ENCODE results near the gene DGCR6.
A peak's percentile ranks its signal among the peaks of the same experiment; 100 is the strongest.
"Not testable (repeated sequence)": the region's sequence is repeated elsewhere in the genome, so short reads cannot be mapped to it uniquely, and the experiment has no call there.

Gene DGCR6

DNA sequence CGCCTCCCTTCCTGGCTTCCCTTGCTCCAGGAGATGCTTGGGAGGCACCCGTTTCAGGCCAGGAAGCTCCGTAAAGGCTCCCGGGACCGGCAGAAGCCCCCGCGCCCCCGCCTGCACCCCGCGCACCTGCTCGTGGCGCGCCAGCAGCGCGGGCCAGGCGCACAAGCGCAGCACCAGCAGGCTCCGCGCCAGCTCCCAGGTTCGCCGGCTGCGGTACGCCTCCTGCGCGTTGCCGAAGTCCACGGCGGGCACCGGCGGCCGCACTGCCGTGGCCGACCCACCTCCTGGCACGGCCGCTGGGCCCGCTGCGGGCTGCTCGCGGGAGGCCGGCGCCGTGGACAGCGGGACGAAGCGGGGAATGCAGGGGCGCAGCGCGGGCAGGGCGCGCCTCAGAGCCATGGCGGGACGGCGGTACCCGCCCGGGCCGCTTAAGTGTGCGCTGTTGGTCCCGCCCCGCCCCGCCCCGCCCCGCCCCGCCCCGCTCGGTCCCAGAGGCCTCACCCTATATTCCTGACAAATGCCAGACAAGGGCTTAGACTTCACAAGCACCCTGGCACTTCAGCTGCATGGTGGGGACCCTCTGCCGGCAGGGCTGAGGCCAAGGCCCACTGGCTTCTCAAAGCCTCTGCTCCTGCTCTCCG lies 29.9 kb downstream of the DGCR6 start, which contains the start of gene PRODH:
PRODH (minus strand) TSS at position 405 of the 641 bp plus-strand sequence; CDS start at position 399, 6 bp downstream.
- no peaks in the 10 kb centered on the region for H3K9me3 ChIP-seq (ENCODE audit: control insufficient read depth, insufficient read depth, low read length)
- H3K36me3 ChIP-seq (ENCODE audit: control insufficient read depth, insufficient read depth, low read length): no peaks in the 10 kb centered on the region
- no peaks in the 10 kb centered on the region for H3K27me3 ChIP-seq (ENCODE audit: control insufficient read depth, insufficient read depth, low read length)
- H3K4me3 ChIP-seq (ENCODE audit: low read depth, low read length): no peak within 1 kb of the TSS
- no peak within 1 kb of the TSS for H3K9ac ChIP-seq (ENCODE audit: low read depth, low read length)
- H3K4me1 ChIP-seq (ENCODE audit: control insufficient read depth, insufficient read depth, low read length): no peaks in the 10 kb centered on the region

DNA sequence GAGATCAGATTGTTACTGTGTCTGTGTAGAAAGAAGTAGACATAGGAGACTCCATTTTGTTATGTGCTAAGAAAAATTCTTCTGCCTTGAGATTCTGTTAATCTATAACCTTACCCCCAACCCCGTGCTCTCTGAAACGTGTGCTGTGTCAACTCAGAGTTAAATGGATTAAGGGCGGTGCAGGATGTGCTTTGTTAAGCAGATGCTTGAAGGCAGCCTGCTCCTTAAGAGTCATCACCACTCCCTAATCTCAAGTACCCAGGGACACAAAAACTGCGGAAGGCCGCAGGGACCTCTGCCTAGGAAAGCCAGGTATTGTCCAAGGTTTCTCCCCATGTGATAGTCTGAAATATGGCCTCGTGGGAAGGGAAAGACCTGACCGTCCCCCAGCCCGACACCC lies 32.6 kb downstream of the DGCR6 start:
- H3K9me3 ChIP-seq (ENCODE audit: control insufficient read depth, insufficient read depth, low read length); H3K27me3 ChIP-seq (ENCODE audit: control insufficient read depth, insufficient read depth, low read length); H3K4me3 ChIP-seq (ENCODE audit: low read depth, low read length); H3K36me3 ChIP-seq (ENCODE audit: control insufficient read depth, insufficient read depth, low read length); H3K9ac ChIP-seq (ENCODE audit: low read depth, low read length); H3K4me1 ChIP-seq (ENCODE audit: control insufficient read depth, insufficient read depth, low read length): not testable (repeated sequence)

DNA sequence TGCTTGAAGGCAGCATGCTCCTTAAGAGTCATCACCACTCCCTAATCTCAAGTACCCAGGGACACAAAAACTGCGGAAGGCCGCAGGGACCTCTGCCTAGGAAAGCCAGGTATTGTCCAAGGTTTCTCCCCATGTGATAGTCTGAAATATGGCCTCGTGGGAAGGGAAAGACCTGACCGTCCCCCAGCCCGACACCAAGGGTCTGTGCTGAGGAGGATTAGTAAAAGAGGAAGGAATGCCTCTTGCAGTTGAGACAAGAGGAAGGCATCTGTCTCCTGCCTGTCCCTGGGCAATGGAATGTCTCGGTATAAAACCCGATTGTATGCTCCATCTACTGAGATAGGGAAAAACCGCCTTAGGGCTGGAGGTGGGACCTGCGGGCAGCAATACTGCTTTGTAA lies 41.0 kb downstream of the DGCR6 start:
- not testable (repeated sequence) for H3K27me3 ChIP-seq (ENCODE audit: control insufficient read depth, insufficient read depth, low read length); H3K4me1 ChIP-seq (ENCODE audit: control insufficient read depth, insufficient read depth, low read length); H3K9me3 ChIP-seq (ENCODE audit: control insufficient read depth, insufficient read depth, low read length); H3K36me3 ChIP-seq (ENCODE audit: control insufficient read depth, insufficient read depth, low read length); H3K4me3 ChIP-seq (ENCODE audit: low read depth, low read length); H3K9ac ChIP-seq (ENCODE audit: low read depth, low read length)

DNA sequence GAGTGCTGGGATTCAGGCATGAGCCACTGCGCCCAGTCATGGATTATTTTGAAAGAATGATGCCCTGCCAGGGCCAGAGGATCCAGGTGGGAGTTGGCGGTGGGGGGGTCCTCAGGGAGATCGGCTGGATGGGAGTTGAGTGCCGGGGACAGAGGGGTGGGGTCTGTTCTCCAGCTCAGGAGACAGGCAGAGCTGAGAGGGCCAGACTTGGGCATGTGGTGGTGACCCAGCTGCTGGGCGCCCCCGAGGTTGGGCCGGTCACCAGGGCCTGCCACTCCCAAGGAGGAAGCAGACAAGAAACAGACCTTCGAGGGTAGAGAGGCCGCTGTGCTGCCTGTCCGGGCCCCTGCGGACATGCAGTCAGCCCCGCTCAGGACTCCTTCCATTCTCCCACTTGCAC lies 41.8 kb downstream of the DGCR6 start:
- Histone ChIP-seq H3K4me1 (ENCODE audit: control insufficient read depth, insufficient read depth, low read length) (no peaks in the 10 kb centered on the region), H3K36me3 (ENCODE audit: control insufficient read depth, insufficient read depth, low read length) (peaks cover 2% of the 10 kb centered on the region), H3K9me3 (ENCODE audit: control insufficient read depth, insufficient read depth, low read length) (no peaks in the 10 kb centered on the region), H3K9ac (ENCODE audit: low read depth, low read length) (peak overlapping the region; percentile 60), H3K27me3 (ENCODE audit: control insufficient read depth, insufficient read depth, low read length) (no peaks in the 10 kb centered on the region), H3K4me3 (ENCODE audit: low read depth, low read length) (no peak overlapping the region)

DNA sequence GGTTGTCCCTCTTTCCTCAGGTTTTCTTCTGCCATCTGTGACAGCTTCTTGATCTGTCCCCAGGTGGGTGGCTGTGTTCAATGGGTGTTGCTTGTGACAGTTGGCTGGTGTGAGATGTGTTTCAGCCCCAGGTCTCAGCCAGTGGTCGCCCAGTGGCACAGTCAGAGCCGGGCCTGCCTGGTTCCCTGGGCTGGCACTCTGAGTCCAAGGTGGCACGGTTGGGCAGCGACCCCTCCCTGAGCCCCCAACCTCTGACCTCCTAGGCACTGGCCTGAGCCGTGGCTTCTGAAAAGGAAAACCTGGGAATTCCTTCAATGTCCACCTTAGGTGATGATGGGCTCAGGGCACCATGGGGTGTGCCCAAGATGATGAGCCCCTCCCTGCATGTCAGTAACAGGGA lies 44.0 kb downstream of the DGCR6 start:
- Histone ChIP-seq H3K4me3 (ENCODE audit: low read depth, low read length) (no peak overlapping the region), H3K9me3 (ENCODE audit: control insufficient read depth, insufficient read depth, low read length) (no peaks in the 10 kb centered on the region), H3K4me1 (ENCODE audit: control insufficient read depth, insufficient read depth, low read length) (no peaks in the 10 kb centered on the region), H3K36me3 (ENCODE audit: control insufficient read depth, insufficient read depth, low read length) (peaks cover 2% of the 10 kb centered on the region), H3K9ac (ENCODE audit: low read depth, low read length) (no peak overlapping the region), H3K27me3 (ENCODE audit: control insufficient read depth, insufficient read depth, low read length) (no peaks in the 10 kb centered on the region)

DNA sequence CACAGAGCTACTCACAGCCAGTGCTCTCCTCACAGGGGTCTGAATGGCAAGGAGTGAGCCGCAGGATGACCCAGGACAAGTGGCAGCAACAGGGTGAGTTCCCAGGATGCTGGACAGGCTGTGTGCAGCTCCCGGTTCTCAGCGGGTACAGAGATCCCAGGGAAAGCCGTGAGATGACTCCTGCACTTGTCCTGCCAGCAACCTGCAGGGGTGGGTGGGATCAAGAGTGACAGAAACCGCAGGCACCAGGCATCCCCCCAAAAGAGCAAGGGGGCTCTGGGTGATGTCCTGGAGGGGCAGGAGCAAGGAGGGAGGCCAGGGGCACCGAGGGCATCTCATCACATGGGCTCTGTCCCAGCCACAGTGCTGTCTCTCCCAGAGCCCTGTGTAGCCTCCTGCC lies 45.9 kb downstream of the DGCR6 start:
- Histone ChIP-seq H3K9me3 (ENCODE audit: control insufficient read depth, insufficient read depth, low read length) (no peaks in the 10 kb centered on the region), H3K4me1 (ENCODE audit: control insufficient read depth, insufficient read depth, low read length) (no peaks in the 10 kb centered on the region), H3K36me3 (ENCODE audit: control insufficient read depth, insufficient read depth, low read length) (peaks cover 2% of the 10 kb centered on the region), H3K4me3 (ENCODE audit: low read depth, low read length) (no peak overlapping the region), H3K9ac (ENCODE audit: low read depth, low read length) (no peak overlapping the region), H3K27me3 (ENCODE audit: control insufficient read depth, insufficient read depth, low read length) (no peaks in the 10 kb centered on the region)

DNA sequence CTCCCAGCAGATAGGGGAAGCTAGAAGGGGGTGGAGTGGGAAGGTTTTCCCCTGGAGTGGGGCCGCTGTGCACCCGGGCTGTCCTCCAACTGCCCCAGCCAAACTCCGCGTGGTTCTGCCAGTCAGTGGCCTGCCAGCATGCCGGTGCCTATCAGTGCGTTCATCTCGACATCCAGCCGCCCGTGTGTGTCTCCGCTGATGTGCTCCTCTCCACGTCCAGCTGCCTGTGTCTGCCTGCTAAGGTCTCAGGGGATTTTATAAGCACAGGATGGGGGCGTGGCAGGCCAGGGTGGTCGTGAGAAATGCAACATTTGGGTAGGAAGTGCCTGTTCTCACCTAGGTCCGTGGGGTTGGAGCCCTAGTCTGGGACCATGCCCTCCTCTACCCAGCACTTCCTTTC lies 47.0 kb downstream of the DGCR6 start:
- not testable (repeated sequence) for H3K4me1 ChIP-seq (ENCODE audit: control insufficient read depth, insufficient read depth, low read length); H3K9ac ChIP-seq (ENCODE audit: low read depth, low read length); H3K27me3 ChIP-seq (ENCODE audit: control insufficient read depth, insufficient read depth, low read length); H3K4me3 ChIP-seq (ENCODE audit: low read depth, low read length); H3K9me3 ChIP-seq (ENCODE audit: control insufficient read depth, insufficient read depth, low read length); H3K36me3 ChIP-seq (ENCODE audit: control insufficient read depth, insufficient read depth, low read length)

DNA sequence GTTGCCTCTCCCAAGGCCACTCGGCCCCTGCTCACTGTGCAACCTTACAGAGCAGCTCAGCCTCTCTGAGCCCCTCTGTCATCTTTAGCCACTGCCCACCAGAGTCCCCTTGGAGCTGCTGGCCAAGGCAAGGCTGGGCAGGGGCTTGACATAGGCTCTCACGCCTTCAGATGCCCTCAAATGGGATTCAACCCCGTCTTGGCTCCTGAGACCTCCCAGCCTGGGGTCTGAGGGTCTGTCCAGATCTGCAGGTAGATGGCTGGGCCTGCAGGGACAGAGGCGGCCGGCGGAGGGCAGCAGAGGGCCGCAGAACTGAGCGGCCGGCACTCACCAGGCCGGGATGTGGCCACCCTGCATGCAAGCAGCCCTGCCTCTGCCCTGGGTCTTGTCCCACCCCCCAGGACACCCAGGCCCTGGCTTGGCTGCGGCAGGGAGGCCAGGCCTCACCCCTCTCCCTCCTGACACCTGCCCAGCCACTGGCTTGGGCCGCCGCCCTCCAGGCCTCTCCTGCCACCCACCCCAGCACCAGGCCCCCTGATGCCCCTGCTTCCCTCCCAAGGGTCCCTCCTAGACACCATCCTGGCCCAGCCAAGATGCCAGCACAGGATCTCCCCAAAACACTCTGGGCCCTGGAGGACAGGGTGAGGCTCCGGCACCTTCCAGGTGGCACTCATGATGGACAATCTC lies 48.3 kb downstream of the DGCR6 start:
- H3K4me1 ChIP-seq (ENCODE audit: control insufficient read depth, insufficient read depth, low read length); H3K4me3 ChIP-seq (ENCODE audit: low read depth, low read length); H3K27me3 ChIP-seq (ENCODE audit: control insufficient read depth, insufficient read depth, low read length); H3K36me3 ChIP-seq (ENCODE audit: control insufficient read depth, insufficient read depth, low read length); H3K9ac ChIP-seq (ENCODE audit: low read depth, low read length); H3K9me3 ChIP-seq (ENCODE audit: control insufficient read depth, insufficient read depth, low read length): not testable (repeated sequence)

DNA sequence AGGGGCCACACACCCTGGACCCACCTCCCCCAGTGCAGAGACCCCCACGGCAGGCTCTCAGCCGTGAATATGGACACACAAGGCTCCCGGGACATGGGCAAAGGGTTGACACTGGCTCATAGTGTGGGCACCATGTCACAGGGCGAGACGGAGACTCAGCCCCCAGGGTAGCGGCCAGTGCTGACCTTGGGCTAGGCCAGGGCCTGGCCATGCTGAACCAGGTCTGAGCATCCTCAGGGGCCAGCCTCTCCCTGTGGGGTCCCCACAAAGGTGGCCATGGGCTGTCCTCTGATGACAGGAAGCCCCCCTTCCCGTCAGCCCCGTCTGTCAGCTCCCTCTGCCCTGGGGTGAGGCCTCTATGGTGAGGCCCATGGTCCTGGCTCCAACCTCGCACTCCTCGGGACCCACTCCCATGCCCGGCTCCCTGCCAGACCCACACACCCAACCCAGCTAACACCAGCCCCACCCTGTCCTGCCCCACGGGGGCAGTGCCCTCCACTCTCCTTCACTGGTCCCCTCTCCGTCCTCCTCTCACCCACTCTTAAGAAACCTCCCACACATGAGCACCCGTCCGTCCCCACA lies 49.0 kb downstream of the DGCR6 start:
- no peak overlapping the region for H3K9ac ChIP-seq (ENCODE audit: low read depth, low read length)
- H3K36me3 ChIP-seq (ENCODE audit: control insufficient read depth, insufficient read depth, low read length): no peaks in the 10 kb centered on the region
- no peaks in the 10 kb centered on the region for H3K4me1 ChIP-seq (ENCODE audit: control insufficient read depth, insufficient read depth, low read length)
- no peaks in the 10 kb centered on the region for H3K27me3 ChIP-seq (ENCODE audit: control insufficient read depth, insufficient read depth, low read length)
- H3K4me3 ChIP-seq (ENCODE audit: low read depth, low read length): no peak overlapping the region
- no peaks in the 10 kb centered on the region for H3K9me3 ChIP-seq (ENCODE audit: control insufficient read depth, insufficient read depth, low read length)

DNA sequence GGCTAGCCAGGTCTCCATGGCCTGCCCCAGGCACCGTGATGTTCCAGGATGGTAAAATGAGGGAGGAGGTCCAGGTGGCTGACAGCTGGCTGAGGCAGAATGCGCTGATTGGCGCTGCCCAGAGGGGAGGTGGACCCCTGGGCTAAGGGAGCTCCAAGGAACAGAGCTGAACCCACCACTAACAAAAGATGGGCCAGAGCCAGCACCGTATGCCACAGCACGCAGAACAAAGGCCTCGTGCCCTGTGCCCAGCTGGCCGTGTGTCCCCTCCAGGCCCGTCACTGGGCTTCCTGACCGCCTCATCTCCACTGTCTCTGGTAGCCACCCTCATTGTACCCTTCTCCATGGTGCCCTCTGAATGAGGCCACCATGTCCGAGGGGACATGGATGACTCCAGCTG lies 49.6 kb downstream of the DGCR6 start:
- Histone ChIP-seq H3K4me3 (ENCODE audit: low read depth, low read length) (no peak overlapping the region), H3K9me3 (ENCODE audit: control insufficient read depth, insufficient read depth, low read length) (no peaks in the 10 kb centered on the region), H3K4me1 (ENCODE audit: control insufficient read depth, insufficient read depth, low read length) (no peaks in the 10 kb centered on the region), H3K27me3 (ENCODE audit: control insufficient read depth, insufficient read depth, low read length) (no peaks in the 10 kb centered on the region), H3K9ac (ENCODE audit: low read depth, low read length) (no peak overlapping the region), H3K36me3 (ENCODE audit: control insufficient read depth, insufficient read depth, low read length) (no peaks in the 10 kb centered on the region)

DNA sequence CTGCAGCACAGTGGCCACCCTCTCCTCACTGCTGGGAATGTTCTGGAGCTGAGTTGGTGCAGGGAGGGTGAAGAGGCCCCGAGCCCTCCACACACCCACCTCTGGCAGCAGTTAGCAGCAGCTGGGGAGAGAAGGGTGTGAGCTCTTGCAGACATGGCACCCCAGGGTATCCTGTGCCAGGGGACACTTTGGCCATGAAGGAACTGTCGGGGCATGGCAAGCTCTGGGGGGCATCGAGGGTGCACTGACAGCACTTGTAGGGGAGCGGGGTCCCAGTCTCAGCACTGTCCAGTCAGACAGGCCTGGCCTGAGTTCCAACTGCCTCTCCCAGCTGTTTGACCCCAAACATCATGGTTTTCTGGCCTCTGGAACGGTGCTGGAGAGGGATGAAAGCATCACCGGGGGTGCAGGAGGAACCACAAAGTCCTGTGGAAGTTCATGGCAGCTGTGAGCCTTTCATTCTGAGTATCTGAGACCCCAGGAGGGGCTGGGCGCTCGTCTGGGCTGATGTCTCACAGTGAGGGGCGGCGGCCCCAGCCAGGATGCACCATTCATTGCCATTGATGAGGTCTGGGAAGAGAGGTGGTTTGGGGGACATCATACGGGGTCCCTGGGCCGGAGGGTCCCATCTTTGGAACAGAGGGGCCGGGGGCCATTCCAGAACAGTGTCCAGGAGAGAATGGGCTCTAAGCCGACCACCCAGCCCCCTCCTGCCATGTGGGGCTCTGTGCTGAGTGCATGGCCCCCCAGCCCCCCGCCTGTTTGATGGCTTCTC lies 50.2 kb downstream of the DGCR6 start:
- H3K36me3 ChIP-seq (ENCODE audit: control insufficient read depth, insufficient read depth, low read length); H3K4me3 ChIP-seq (ENCODE audit: low read depth, low read length); H3K9ac ChIP-seq (ENCODE audit: low read depth, low read length); H3K9me3 ChIP-seq (ENCODE audit: control insufficient read depth, insufficient read depth, low read length); H3K4me1 ChIP-seq (ENCODE audit: control insufficient read depth, insufficient read depth, low read length); H3K27me3 ChIP-seq (ENCODE audit: control insufficient read depth, insufficient read depth, low read length): not testable (repeated sequence)

DNA sequence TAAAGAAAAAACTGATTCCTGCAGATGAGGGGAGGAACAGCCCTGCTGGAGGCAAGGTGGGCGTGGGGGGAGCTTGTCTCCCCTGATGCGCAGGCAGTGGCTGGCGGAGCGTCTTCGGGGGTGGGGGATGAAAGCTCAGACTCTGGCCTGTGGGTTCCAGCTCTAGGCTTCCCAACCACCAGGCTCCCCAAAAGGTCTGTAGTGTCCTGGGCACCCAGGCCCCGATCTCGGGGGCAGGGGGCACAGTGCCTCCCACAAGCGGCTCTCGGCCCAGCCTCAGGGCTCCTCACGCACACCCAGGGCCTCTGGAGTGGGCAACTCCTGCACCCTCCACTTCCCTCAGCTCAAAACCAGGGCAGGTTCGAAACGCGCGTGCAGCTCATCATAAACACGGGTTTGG lies 50.8 kb downstream of the DGCR6 start:
- not testable (repeated sequence) for H3K4me1 ChIP-seq (ENCODE audit: control insufficient read depth, insufficient read depth, low read length)

More for the DNA sequence above, 50.8 kb downstream of the DGCR6 start:
- not testable (repeated sequence) for H3K36me3 ChIP-seq (ENCODE audit: control insufficient read depth, insufficient read depth, low read length); H3K4me3 ChIP-seq (ENCODE audit: low read depth, low read length); H3K9me3 ChIP-seq (ENCODE audit: control insufficient read depth, insufficient read depth, low read length); H3K27me3 ChIP-seq (ENCODE audit: control insufficient read depth, insufficient read depth, low read length); H3K9ac ChIP-seq (ENCODE audit: low read depth, low read length)
